HepG2 (cell line): Measurements from ENCODE around the gene RAB3A. TPM values are rescaled to one million over a fixed set of nuclear protein-coding genes. Genes with fewer than 3 reads are reported as not detected.
A peak's percentile ranks its signal among the peaks of the same experiment; 100 is the strongest.

Experiments
- ATAC-seq: fragments of 200-7000 bp; cut with Tn5 transposase; 3 replicates; pipeline ENCODE4 v1.9.1; 2020; ENCODE audit warnings: mild to moderate bottlenecking, moderate library complexity
- BruUV-seq: library from RNA; stranded (reverse); fragments of 400-500 nt; replicated peaks from 2 replicates; lab custom pipeline; 2021; lab: Mats Ljungman, UMichigan
- CTCF ChIA-PET: fragments of 300-600 bp; formaldehyde crosslinking; extraction: SDS; loops from one replicate; lab custom pipeline; 2021; ENCODE audit warnings: low total read pairs, inconsistent platforms, low intra/inter-chr PET ratio; lab: Yijun Ruan, JAX
- POLR2A ChIA-PET: fragments of 350-600 bp; sonication (Branson Sonifier 250); formaldehyde crosslinking; loops from one replicate; lab custom pipeline; 2020; ENCODE audit warnings: antibody characterized with exemption, inconsistent platforms; lab: Yijun Ruan, JAX
- DNase-seq: peaks from one replicate; pipeline ENCODE4 v3.0.0-alpha.2; 2015; ENCODE audit warnings: low spot score
- FAIRE-seq: peaks from 3 replicates; lab custom pipeline; 2011; peaks lifted over from hg19 to GRCh38; lab: Jason Lieb, UNC
- H2AFZ ChIP-seq: one replicate; pipeline ENCODE4 v1.6.1; 2011; ENCODE audit warnings: low read length, inconsistent platforms
- H3K27ac ChIP-seq: fragments of 300-600 bp; 3 replicates; pipeline ENCODE4 v1.8.0; 2011; ENCODE audit warnings: mixed run types, mild to moderate bottlenecking, mixed read lengths, low read length, inconsistent platforms; ENCODE audit not compliant: insufficient read depth; ENCODE audit errors: extremely low read length
- H3K27me3 ChIP-seq, 2 experiments: fragments of 200-600 bp in 1 of 2; 2 replicates in 1 of 2; 3 replicates in 1 of 2; pipeline versions ENCODE4 v1.6.0 to v1.8.0; 2011; ENCODE audit warnings: low read length in 2 of 2, mild to moderate bottlenecking in 2 of 2, moderate library complexity in 2 of 2, inconsistent platforms in 1 of 2; ENCODE audit not compliant: insufficient read depth in 2 of 2, control insufficient read depth in 1 of 2
- H3K36me3 ChIP-seq, 2 experiments: fragments of 200-600 bp in 1 of 2; replicated peaks in 1 of 2; 2 replicates in 1 of 2; 3 replicates in 1 of 2; pipeline versions ENCODE4 v1.5.1 to v1.8.0; 2011; ENCODE audit warnings: low read length in 2 of 2, inconsistent platforms in 1 of 2; ENCODE audit not compliant: insufficient read depth in 2 of 2, control insufficient read depth in 1 of 2
- H3K4me1 ChIP-seq: 2 replicates; pipeline ENCODE4 v1.5.1; 2012; ENCODE audit warnings: low read length, inconsistent platforms; ENCODE audit not compliant: insufficient read depth
- H3K4me2 ChIP-seq: 2 replicates; pipeline ENCODE4 v1.6.0; 2011; ENCODE audit warnings: low read depth, low read length, inconsistent platforms
- H3K4me3 ChIP-seq, 3 experiments: fragments of 200-600 bp in 1 of 3; sonication (generic), shearing (Covaris generic) in 1 of 3; replicated peaks in 1 of 3; 2 replicates each; pipeline ENCODE4 v1.5.1; 2011 to 2016; ENCODE audit warnings: low read length in 3 of 3, inconsistent platforms in 2 of 3, low read depth in 2 of 3, mild to moderate bottlenecking in 2 of 3, control low read depth in 1 of 3, mixed read lengths in 1 of 3; ENCODE audit not compliant: insufficient read depth in 1 of 3
- H3K79me2 ChIP-seq: one replicate; pipeline ENCODE4 v1.6.1; 2011; ENCODE audit warnings: low read length, inconsistent platforms; ENCODE audit not compliant: insufficient read depth
- H3K9ac ChIP-seq: 2 replicates; pipeline ENCODE4 v1.6.0; 2011; ENCODE audit warnings: mild to moderate bottlenecking, low read depth, low read length, inconsistent platforms; ENCODE audit not compliant: insufficient read depth
- H3K9me3 ChIP-seq: 2 replicates; pipeline ENCODE4 v1.5.1; 2012; ENCODE audit warnings: mild to moderate bottlenecking, low read length
- H4K20me1 ChIP-seq: 2 replicates; pipeline ENCODE4 v1.6.0; 2011; ENCODE audit warnings: inconsistent platforms, mild to moderate bottlenecking, low read length, moderate library complexity; ENCODE audit not compliant: insufficient read depth
- CHD4 ChIP-seq: fragments of 200-600 bp; sonication (generic); IDR thresholded peaks from 2 replicates; pipeline ENCODE4 v1.7.0; 2017; ENCODE audit warnings: mild to moderate bottlenecking, low read length, borderline replicate concordance
- ELF1 ChIP-seq: sonication (generic); formaldehyde crosslinking; IDR thresholded peaks from 2 replicates; pipeline ENCODE4 v1.4.0; 2020; ENCODE audit warnings: missing genetic modification reagents
- ERF ChIP-seq: IDR thresholded peaks from 2 replicates; pipeline ENCODE4 v1.6.1; 2018; ENCODE audit warnings: missing biosample characterization, missing genetic modification reagents
- GATAD2A ChIP-seq: IDR thresholded peaks from 2 replicates; pipeline ENCODE4 v1.6.1; 2016
- MTA1 ChIP-seq: sonication (generic); formaldehyde crosslinking; IDR thresholded peaks from 2 replicates; pipeline ENCODE4 v1.4.0; 2020; ENCODE audit warnings: missing genetic modification reagents, mild to moderate bottlenecking, borderline replicate concordance
- PCBP2 ChIP-seq: fragments of 200-400 bp; formaldehyde crosslinking; optimal IDR thresholded peaks from 2 replicates; pipeline ENCODE3; 2018; ENCODE audit warnings: low read length, low read depth; ENCODE audit not compliant: poor library complexity, severe bottlenecking
- PHF8 ChIP-seq: sonication (generic); formaldehyde crosslinking; IDR thresholded peaks from 2 replicates; pipeline ENCODE4 v1.5.0; 2020; ENCODE audit warnings: missing genetic modification reagents
- SMAD9 ChIP-seq: sonication (generic); formaldehyde crosslinking; IDR thresholded peaks from 2 replicates; pipeline ENCODE4 v1.5.1; 2020; ENCODE audit warnings: mild to moderate bottlenecking, missing genetic modification reagents
- SP4 ChIP-seq: sonication (generic); formaldehyde crosslinking; IDR thresholded peaks from 2 replicates; pipeline ENCODE4 v1.8.1; 2023; ENCODE audit warnings: mild to moderate bottlenecking, missing genetic modification reagents
- TARDBP ChIP-seq: sonication (generic); formaldehyde crosslinking; IDR thresholded peaks from 2 replicates; pipeline ENCODE4 v1.8.0; 2022; ENCODE audit warnings: mild to moderate bottlenecking, missing genetic modification reagents
- ZMYM2 ChIP-seq: sonication (generic); formaldehyde crosslinking; IDR thresholded peaks from 2 replicates; pipeline ENCODE4 v1.8.0; 2022; ENCODE audit warnings: mild to moderate bottlenecking, missing genetic modification reagents
- ZNF383 ChIP-seq: sonication (generic); formaldehyde crosslinking; IDR thresholded peaks from 2 replicates; pipeline ENCODE4 v1.4.0; 2020; ENCODE audit warnings: missing genetic modification reagents, mild to moderate bottlenecking, borderline replicate concordance
- ZNF501 ChIP-seq: sonication (generic); formaldehyde crosslinking; IDR thresholded peaks from 2 replicates; pipeline ENCODE4 v1.5.1; 2020; ENCODE audit warnings: mild to moderate bottlenecking, moderate library complexity, missing genetic modification reagents
- ZNF572 ChIP-seq: sonication (generic); formaldehyde crosslinking; IDR thresholded peaks from 2 replicates; pipeline ENCODE4 v1.5.1; 2020; ENCODE audit warnings: mild to moderate bottlenecking, missing genetic modification reagents
- WGBS: methylation state at CpG from one replicate; pipeline ENCODE4 v1.1.6; 2017; ENCODE audit warnings: low lambda C conversion rate; 5-methylcytosine and 5-hydroxymethylcytosine counted together
- in situ Hi-C: cut with HindIII; loops from 2 replicates; pipeline ENCODE4 v1.10.0; 2017; ENCODE audit warnings: low pct_unique_long_range_greater_than_20kb; ENCODE audit not compliant: extremely low pct_ligation_motif_present
- intact Hi-C: fragments of 100-400 bp; cut with micrococcal nuclease; formaldehyde crosslinking; loops from one replicate; pipeline ENCODE4 v1.10.0; 2022; ENCODE audit not compliant: unreplicated experiment
- polyA plus RNA-seq, 8 experiments: library from polyadenylated mRNA; depleted of rRNA in 3 of 8; stranded (reverse) in 7 of 8; unstranded in 1 of 8; fragments of >200 nt; fragmentation: Illumina TruSeq in 4 of 8; extraction: Trizol in 4 of 8; gene quantifications; 2 replicates each; pipeline versions ENCODE4 v1.2.1 to v1.2.3, GENCODE V29; 2011 to 2016; ENCODE audit warnings: low read depth in 4 of 8, missing spikeins in 1 of 8, mixed read lengths in 1 of 8; ENCODE audit not compliant: insufficient read depth in 1 of 8
- total RNA-seq, 5 experiments: library from RNA; depleted of rRNA; stranded (reverse); fragments of >200 nt; fragmentation: Illumina TruSeq; extraction: Trizol; gene quantifications; 2 replicates each; pipeline ENCODE4 v1.2.3, GENCODE V29; 2016; ENCODE audit warnings: low read depth in 1 of 5
- TF ChIP-seq, protein P1 (sequence below): sonication (generic); formaldehyde crosslinking; IDR thresholded peaks from 2 replicates; pipeline ENCODE4 v1.5.0; 2020; ENCODE audit warnings: mild to moderate bottlenecking, missing genetic modification reagents, moderate library complexity
- TF ChIP-seq, protein P2 (sequence below): sonication (generic); formaldehyde crosslinking; IDR thresholded peaks from 2 replicates; pipeline ENCODE4 v1.8.0; 2022; ENCODE audit warnings: mild to moderate bottlenecking, missing genetic modification reagents; ENCODE audit not compliant: insufficient replicate concordance
- TF ChIP-seq, protein P3 (sequence below): sonication (generic); formaldehyde crosslinking; IDR thresholded peaks from 2 replicates; pipeline ENCODE4 v1.8.1; 2023; ENCODE audit warnings: missing genetic modification reagents, mild to moderate bottlenecking, borderline replicate concordance
- TF ChIP-seq, protein P4 (sequence below): sonication (generic); formaldehyde crosslinking; IDR thresholded peaks from 2 replicates; pipeline ENCODE4 v1.4.0; 2020; ENCODE audit warnings: mild to moderate bottlenecking, missing genetic modification reagents
- TF ChIP-seq, protein P5 (sequence below): IDR thresholded peaks from 2 replicates; pipeline ENCODE4 v1.6.1; 2016; ENCODE audit warnings: low read depth

Gene RAB3A
- total and polyA plus RNA-seq, 2 of the 13 experiments (the other 11 are each of a cell fraction or from before 2014, with no cell fraction given): 0.58 to 0.98 TPM

DNA sequence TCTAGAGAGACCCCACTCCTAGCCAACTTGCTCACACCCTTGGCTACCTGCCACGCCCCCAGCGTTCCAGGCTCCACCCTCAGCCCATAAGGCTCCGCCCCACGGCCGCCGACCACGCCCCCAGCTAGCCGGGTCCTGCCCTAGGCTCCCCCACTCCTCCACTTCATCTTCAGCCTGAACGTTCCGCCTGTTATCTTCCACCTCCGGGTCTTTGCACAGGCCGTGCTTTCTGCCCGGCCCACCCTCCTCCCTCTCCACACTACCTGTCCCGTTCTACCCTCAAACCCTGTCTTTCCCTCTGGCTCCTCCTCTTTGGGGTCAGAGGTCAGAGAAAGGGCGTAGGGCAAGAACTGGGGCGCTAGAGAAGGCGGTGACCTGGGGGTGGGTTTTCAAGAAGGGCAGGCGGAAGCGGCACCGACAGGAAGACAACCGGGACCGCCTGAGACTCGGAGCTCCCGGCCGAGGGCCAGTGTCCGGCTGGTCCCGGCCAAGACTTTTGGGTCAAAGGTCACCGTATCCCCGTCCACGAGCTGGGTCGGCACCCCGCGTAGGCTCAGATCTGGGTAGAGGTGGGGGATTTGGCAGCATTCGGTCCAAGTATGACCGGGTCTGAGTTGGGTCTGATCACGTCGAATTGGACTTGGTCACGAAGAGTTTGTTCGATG, 20.1 kb upstream of the RAB3A start:
- H4K20me1 ChIP-seq: no peaks in the 10 kb centered on the region
- ATAC-seq (peak; percentile 35), FAIRE-seq (no peak), DNase-seq (peak; percentile 63)
- peak overlapping the region; percentile 65 for H3K27ac ChIP-seq
- H3K4me1 ChIP-seq: peaks cover 51% of the 10 kb centered on the region
- no TSS peak for BruUV-seq
- H3K36me3 ChIP-seq: no peaks in the 10 kb centered on the region
- H2AFZ ChIP-seq: peak overlapping the region; percentile 85
- intact Hi-C loops: loop anchor here (1.0 kb wide), 1 partner anchor 20 kb away; the partner anchor contains the start of gene RAB3A
- ChIA-PET CTCF (no interaction called here), POLR2A (interaction anchor here (0.6 to 1.8 kb wide), 20 partner anchors 9 to 429 kb away, joined by 3 to 16 read pairs (median 5); partner anchors contain the start of genes B3GNT3, GDF15, IQCN and JUND)
- H3K79me2 ChIP-seq: no peaks in the 10 kb centered on the region
- H3K4me2 ChIP-seq: peak overlapping the region; percentile 95
- in situ Hi-C loops: no loop called here
- 2% methylated on average over 37 of the region's 39 CpGs for WGBS
- peaks cover 1 to 11% of the 10 kb centered on the region in 2 experiments; a peak in 2 of 5 replicates for H3K27me3 ChIP-seq
- H3K9me3 ChIP-seq: no peaks in the 10 kb centered on the region
- H3K9ac ChIP-seq: peak overlapping the region; percentile 67
- peak overlapping the region; percentile 52 to 80 (median 58) for H3K4me3 ChIP-seq
- TF ChIP-seq PHF8 (CRISPR knock-in tag) (peak; percentile 39; the same call in 1 of the 2 replicates), SMAD9 (CRISPR knock-in tag) (no peak), ZNF501 (CRISPR knock-in tag) (peak; percentile 76; the same call in 1 of the 2 replicates), ERF (peak; percentile 74), PCBP2 (no peak), SP4 (CRISPR knock-in tag) (peak; percentile 84), CHD4 (peak; percentile 43; the same call in 1 of the 2 replicates), ZMYM2 (peak; percentile 80), ELF1 (CRISPR knock-in tag) (peak; percentile 41), MTA1 (CRISPR knock-in tag) (peak; percentile 47; the same call in 1 of the 2 replicates), TARDBP (CRISPR knock-in tag) (peak; percentile 78), ZNF383 (CRISPR knock-in tag) (peak; percentile 33; the same call in 1 of the 2 replicates), GATAD2A (CRISPR knock-in tag) (peak; percentile 35; the same call in 1 of the 2 replicates), ZNF572 (CRISPR knock-in tag) (peak; percentile 91)
- TF ChIP-seq, protein P1, sequence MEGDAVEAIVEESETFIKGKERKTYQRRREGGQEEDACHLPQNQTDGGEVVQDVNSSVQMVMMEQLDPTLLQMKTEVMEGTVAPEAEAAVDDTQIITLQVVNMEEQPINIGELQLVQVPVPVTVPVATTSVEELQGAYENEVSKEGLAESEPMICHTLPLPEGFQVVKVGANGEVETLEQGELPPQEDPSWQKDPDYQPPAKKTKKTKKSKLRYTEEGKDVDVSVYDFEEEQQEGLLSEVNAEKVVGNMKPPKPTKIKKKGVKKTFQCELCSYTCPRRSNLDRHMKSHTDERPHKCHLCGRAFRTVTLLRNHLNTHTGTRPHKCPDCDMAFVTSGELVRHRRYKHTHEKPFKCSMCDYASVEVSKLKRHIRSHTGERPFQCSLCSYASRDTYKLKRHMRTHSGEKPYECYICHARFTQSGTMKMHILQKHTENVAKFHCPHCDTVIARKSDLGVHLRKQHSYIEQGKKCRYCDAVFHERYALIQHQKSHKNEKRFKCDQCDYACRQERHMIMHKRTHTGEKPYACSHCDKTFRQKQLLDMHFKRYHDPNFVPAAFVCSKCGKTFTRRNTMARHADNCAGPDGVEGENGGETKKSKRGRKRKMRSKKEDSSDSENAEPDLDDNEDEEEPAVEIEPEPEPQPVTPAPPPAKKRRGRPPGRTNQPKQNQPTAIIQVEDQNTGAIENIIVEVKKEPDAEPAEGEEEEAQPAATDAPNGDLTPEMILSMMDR (CRISPR knock-in tag): 0 out of 2 replicates have a peak, but pooled peaks have one; percentile 6
- TF ChIP-seq, protein P2, sequence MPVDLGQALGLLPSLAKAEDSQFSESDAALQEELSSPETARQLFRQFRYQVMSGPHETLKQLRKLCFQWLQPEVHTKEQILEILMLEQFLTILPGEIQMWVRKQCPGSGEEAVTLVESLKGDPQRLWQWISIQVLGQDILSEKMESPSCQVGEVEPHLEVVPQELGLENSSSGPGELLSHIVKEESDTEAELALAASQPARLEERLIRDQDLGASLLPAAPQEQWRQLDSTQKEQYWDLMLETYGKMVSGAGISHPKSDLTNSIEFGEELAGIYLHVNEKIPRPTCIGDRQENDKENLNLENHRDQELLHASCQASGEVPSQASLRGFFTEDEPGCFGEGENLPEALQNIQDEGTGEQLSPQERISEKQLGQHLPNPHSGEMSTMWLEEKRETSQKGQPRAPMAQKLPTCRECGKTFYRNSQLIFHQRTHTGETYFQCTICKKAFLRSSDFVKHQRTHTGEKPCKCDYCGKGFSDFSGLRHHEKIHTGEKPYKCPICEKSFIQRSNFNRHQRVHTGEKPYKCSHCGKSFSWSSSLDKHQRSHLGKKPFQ (CRISPR knock-in tag): peak; percentile 36
- TF ChIP-seq, protein P3, sequence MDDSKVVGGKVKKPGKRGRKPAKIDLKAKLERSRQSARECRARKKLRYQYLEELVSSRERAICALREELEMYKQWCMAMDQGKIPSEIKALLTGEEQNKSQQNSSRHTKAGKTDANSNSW (CRISPR knock-in tag): no peak; the same call in 1 of the 2 replicates
- TF ChIP-seq, protein P4, sequence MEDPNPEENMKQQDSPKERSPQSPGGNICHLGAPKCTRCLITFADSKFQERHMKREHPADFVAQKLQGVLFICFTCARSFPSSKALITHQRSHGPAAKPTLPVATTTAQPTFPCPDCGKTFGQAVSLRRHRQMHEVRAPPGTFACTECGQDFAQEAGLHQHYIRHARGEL (CRISPR knock-in tag): peak; percentile 68; the same call in 1 of the 2 replicates
- TF ChIP-seq, protein P5, sequence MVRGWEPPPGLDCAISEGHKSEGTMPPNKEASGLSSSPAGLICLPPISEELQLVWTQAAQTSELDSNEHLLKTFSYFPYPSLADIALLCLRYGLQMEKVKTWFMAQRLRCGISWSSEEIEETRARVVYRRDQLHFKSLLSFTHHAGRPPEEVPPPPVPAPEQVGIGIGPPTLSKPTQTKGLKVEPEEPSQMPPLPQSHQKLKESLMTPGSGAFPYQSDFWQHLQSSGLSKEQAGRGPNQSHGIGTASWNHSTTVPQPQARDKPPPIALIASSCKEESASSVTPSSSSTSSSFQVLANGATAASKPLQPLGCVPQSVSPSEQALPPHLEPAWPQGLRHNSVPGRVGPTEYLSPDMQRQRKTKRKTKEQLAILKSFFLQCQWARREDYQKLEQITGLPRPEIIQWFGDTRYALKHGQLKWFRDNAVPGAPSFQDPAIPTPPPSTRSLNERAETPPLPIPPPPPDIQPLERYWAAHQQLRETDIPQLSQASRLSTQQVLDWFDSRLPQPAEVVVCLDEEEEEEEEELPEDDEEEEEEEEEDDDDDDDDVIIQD: peak; percentile 35; the same call in 1 of the 2 replicates
